GM21576 (cell line): ENCODE measurements around the gene ADAM10.

Experiments
- ATAC-seq: cut with Tn5 transposase; IDR thresholded peaks from one replicate; pipeline ENCODE4 v1.9.1; 2021; ENCODE audit warnings: mild to moderate bottlenecking, moderate library complexity; ENCODE audit not compliant: unreplicated experiment

Gene ADAM10

GRCh38 chr15:58716027-58716426 is 33.5 kb downstream of the ADAM10 start:
- ATAC-seq: no peak

GRCh38 chr15:58715266-58715917 is 34.1 kb downstream of the ADAM10 start:
- ATAC-seq: no peak

GRCh38 chr15:58710701-58711100 is 38.8 kb downstream of the ADAM10 start:
- no peak for ATAC-seq

- no peak for ATAC-seq
These were observed 42.1 kb downstream of the ADAM10 start for GRCh38 chr15:58707397-58707796.

GRCh38 chr15:58705105-58705504 is 44.4 kb downstream of the ADAM10 start:
- no peak for ATAC-seq

GRCh38 chr15:58704155-58704865 is 45.2 kb downstream of the ADAM10 start:
- ATAC-seq: no peak

- no peak for ATAC-seq
These were observed 45.9 kb downstream of the ADAM10 start for GRCh38 chr15:58703610-58704009.

- no peak for ATAC-seq
These were observed 47.3 kb downstream of the ADAM10 start for GRCh38 chr15:58702233-58702632.

GRCh38 chr15:58701376-58701775 is 48.1 kb downstream of the ADAM10 start:
- ATAC-seq: no peak

GRCh38 chr15:58699769-58700168 is 49.7 kb downstream of the ADAM10 start:
- no peak for ATAC-seq

GRCh38 chr15:58698887-58699641 is 50.4 kb downstream of the ADAM10 start:
- ATAC-seq: no peak

GRCh38 chr15:58697220-58697619 is 52.3 kb downstream of the ADAM10 start:
- ATAC-seq: no peak

- no peak for ATAC-seq
These were observed 52.8 kb downstream of the ADAM10 start for GRCh38 chr15:58696738-58697137.

GRCh38 chr15:58694641-58695398 is 54.7 kb downstream of the ADAM10 start:
- no peak for ATAC-seq

- no peak for ATAC-seq
These were observed 58.8 kb downstream of the ADAM10 start for GRCh38 chr15:58690703-58691102.

- ATAC-seq: no peak
These were observed 59.9 kb downstream of the ADAM10 start for GRCh38 chr15:58689646-58690045.

- no peak for ATAC-seq
These were observed 63.2 kb downstream of the ADAM10 start for GRCh38 chr15:58686286-58686685.

GRCh38 chr15:58684751-58685150 is 64.8 kb downstream of the ADAM10 start:
- no peak for ATAC-seq

- ATAC-seq: no peak
These were observed 65.3 kb downstream of the ADAM10 start for GRCh38 chr15:58684036-58684710.

- no peak for ATAC-seq
These were observed 67.3 kb downstream of the ADAM10 start for GRCh38 chr15:58682234-58682633.

- no peak for ATAC-seq
These were observed 70.8 kb downstream of the ADAM10 start for GRCh38 chr15:58678683-58679082.
